Measurements from ENCODE around the gene PCDHGB7. TPM values are rescaled to one million over a fixed set of nuclear protein-coding genes. Genes with fewer than 3 reads are reported as not detected.
"Not testable (repeated sequence)": the region's sequence is repeated elsewhere in the genome, so short reads cannot be mapped to it uniquely, and the experiment has no call there.

Gene PCDHGB7
- polyA plus RNA-seq, 1 experiment: 9.6 TPM

DNA sequence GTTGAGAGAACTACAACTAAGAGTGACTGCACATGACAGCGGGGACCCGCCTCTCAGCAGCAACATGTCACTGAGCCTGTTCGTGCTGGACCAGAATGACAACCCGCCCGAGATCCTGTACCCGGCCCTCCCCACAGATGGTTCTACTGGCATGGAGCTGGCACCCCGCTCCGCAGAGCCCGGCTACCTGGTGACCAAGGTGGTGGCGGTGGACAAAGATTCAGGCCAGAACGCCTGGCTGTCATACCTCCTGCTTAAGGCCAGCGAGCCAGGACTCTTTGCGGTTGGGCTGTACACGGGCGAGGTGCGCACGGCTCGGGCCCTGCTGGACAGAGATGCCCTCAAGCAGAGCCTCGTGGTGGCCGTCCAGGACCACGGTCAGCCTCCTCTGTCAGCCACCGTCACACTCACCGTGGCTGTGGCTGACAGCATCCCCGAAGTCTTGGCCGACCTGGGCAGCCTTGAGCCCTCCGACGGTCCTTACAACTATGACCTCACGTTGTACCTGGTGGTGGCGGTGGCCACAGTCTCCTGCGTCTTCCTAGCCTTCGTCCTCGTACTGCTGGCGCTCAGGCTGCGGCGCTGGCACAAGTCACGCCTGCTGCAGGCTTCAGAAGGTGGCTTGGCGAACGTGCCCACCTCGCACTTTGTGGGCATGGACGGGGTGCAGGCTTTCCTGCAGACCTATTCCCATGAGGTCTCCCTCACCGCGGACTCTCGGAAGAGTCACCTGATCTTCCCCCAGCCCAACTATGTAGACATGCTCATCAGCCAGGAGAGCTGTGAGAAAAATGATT is 32.8 kb upstream of the PCDHGB7 start:
- H3K36me3 ChIP-seq (ENCODE audit: control insufficient read depth, insufficient read depth, low read length): no peaks in the 10 kb centered on the region; the same call in 1 of the 2 replicates
- H3K27me3 ChIP-seq (ENCODE audit: control insufficient read depth, insufficient read depth, low read length): no peaks in the 10 kb centered on the region
- TF ChIP-seq CTCF (IDR thresholded peaks at IDR 0.05; ENCODE audit: insufficient read depth, low read depth, low read length): no peak
- H3K4me3 ChIP-seq (ENCODE audit: low read depth, low read length): no peak overlapping the region
- no peak for DNase-seq (ENCODE audit: low read depth)
- POLR2A ChIA-PET: no interaction called here
- CTCF ChIA-PET: interaction anchor here (4.1 kb wide), 1 partner anchor 14 kb away, joined by 16 read pairs; the partner anchor contains the start of gene PCDHGB3

GRCh38 chr5:141387557-141388311 is 29.7 kb upstream of the PCDHGB7 start, which contains the start of gene PCDHGB4:
TSS of gene PCDHGB4 (plus strand) at chr5:141387698. CDS start at chr5:141387885, 187 bp downstream.
- DNase-seq (ENCODE audit: low read depth); POLR2A ChIA-PET; H3K36me3 ChIP-seq (ENCODE audit: control insufficient read depth, insufficient read depth, low read length); H3K27me3 ChIP-seq (ENCODE audit: control insufficient read depth, insufficient read depth, low read length): not testable (repeated sequence)
- peak within 1 kb of the TSS; percentile 22; the same call in 1 of the 2 replicates for H3K4me3 ChIP-seq (ENCODE audit: low read depth, low read length)
- CTCF ChIA-PET: interaction anchor here (0.8 to 4.1 kb wide), 7 partner anchors 14 to 176 kb away, joined by 3 to 16 read pairs (median 4); partner anchors contain the start of genes PCDHGA11, PCDHGA2 and PCDHGB3
- TF ChIP-seq CTCF (IDR thresholded peaks at IDR 0.05; ENCODE audit: insufficient read depth, low read depth, low read length): peak; percentile 60

DNA sequence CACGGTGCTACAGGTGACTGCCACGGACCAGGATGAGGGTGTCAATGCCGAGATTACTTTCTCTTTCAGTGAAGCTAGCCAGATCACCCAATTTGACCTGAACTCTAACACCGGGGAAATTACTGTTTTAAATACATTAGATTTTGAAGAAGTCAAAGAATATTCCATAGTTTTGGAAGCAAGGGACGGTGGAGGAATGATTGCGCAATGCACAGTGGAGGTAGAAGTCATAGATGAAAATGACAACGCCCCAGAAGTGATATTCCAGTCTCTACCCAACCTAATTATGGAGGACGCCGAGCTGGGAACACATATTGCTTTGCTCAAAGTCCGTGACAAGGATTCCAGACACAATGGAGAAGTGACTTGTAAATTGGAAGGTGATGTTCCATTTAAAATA is 28.8 kb upstream of the PCDHGB7 start:
- no peak for DNase-seq (ENCODE audit: low read depth)
- TF ChIP-seq CTCF (IDR thresholded peaks at IDR 0.05; ENCODE audit: insufficient read depth, low read depth, low read length): no peak
- H3K4me3 ChIP-seq (ENCODE audit: low read depth, low read length): no peak overlapping the region
- H3K36me3 ChIP-seq (ENCODE audit: control insufficient read depth, insufficient read depth, low read length): peaks cover 2% of the 10 kb centered on the region; the same call in 1 of the 2 replicates
- POLR2A ChIA-PET: no interaction called here
- no peaks in the 10 kb centered on the region for H3K27me3 ChIP-seq (ENCODE audit: control insufficient read depth, insufficient read depth, low read length)
- CTCF ChIA-PET: interaction anchor here (1.0 to 4.1 kb wide), 5 partner anchors 11 to 175 kb away, joined by 3 to 16 read pairs (median 4); partner anchors contain the start of genes PCDHGA10, PCDHGA11 and PCDHGB3

- Histone ChIP-seq H3K27me3 (ENCODE audit: control insufficient read depth, insufficient read depth, low read length) (no peaks in the 10 kb centered on the region), H3K4me3 (ENCODE audit: low read depth, low read length) (no peak overlapping the region), H3K36me3 (ENCODE audit: control insufficient read depth, insufficient read depth, low read length) (peaks cover 2% of the 10 kb centered on the region; the same call in 1 of the 2 replicates)
- no peak for TF ChIP-seq CTCF (IDR thresholded peaks at IDR 0.05; ENCODE audit: insufficient read depth, low read depth, low read length)
- POLR2A ChIA-PET: no interaction called here
- CTCF ChIA-PET: interaction anchor here (1.0 to 4.7 kb wide), 9 partner anchors 12 to 175 kb away, joined by 3 to 19 read pairs (median 6); partner anchors contain the start of genes PCDHGA10, PCDHGA12, PCDHGA6 and PCDHGB3
- no peak for DNase-seq (ENCODE audit: low read depth)
These were observed 28.1 kb upstream of the PCDHGB7 start for GRCh38 chr5:141389153-141390042.

Measured in BJ (cell line).